HG02588 (cell line): ENCODE data around the gene ACTRT1.

Source experiments
- ATAC-seq: cut with Tn5 transposase; IDR thresholded peaks from one replicate; pipeline ENCODE4 v1.9.1; 2021; ENCODE audit warnings: mild to moderate bottlenecking, moderate library complexity; ENCODE audit not compliant: unreplicated experiment

The ACTRT1 gene

GRCh38 chrX:128052303-128052702 lies at the start of gene ACTRT1:
Gene ACTRT1 (minus strand): TSS chrX:128052403. CDS start chrX:128052206, 197 bp downstream.
- no peak for ATAC-seq

GRCh38 chrX:128078545-128078944 lies 26.3 kb upstream of the ACTRT1 start:
- no peak for ATAC-seq

- ATAC-seq, result no peak
These were observed 5.2 kb upstream of the ACTRT1 start for GRCh38 chrX:128057421-128057820.

GRCh38 chrX:128051526-128051925 lies 677 bp downstream of the ACTRT1 start:
- no peak for ATAC-seq

- no peak for ATAC-seq
These were observed 16.9 kb downstream of the ACTRT1 start for GRCh38 chrX:128035318-128035717.

DNA sequence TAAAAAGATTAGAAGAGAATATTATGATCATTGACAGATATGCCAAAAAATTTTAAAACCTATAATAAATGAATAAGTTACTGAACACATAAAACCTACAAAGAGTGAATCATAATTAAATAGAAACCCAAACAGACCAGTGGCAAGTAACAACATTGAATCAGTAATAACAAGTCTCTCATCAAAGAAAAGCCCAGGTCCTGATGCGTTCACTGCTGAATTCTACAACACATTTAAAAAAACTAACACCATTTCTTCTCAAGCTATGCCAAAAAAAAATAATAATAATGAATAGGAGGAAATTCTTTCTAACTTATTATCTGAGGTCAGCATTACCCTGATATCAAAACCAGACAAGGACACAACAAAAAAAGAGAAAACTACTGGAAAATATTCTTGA lies 30.6 kb downstream of the ACTRT1 start:
- ATAC-seq, result no peak

- ATAC-seq, result no peak
These were observed 31.5 kb downstream of the ACTRT1 start for GRCh38 chrX:128020701-128021100.

DNA sequence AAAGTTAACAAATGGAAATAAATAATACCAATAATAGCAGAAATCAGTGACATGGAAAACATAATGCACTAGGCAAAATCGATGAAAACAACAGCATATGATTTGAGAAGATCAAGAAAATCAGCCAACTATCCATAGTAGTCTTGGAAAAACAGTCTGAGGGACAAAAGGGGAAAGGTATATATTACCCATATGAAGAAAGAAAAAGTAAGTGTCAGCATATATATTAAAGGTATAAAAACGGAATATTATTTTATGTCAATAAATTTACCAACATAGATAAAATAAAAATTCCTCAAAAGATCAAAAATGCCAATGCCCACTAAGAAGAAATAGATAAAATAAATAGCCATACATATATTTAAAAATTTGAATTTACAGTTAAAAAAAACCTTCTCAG lies 33.0 kb downstream of the ACTRT1 start:
- ATAC-seq, result no peak

DNA sequence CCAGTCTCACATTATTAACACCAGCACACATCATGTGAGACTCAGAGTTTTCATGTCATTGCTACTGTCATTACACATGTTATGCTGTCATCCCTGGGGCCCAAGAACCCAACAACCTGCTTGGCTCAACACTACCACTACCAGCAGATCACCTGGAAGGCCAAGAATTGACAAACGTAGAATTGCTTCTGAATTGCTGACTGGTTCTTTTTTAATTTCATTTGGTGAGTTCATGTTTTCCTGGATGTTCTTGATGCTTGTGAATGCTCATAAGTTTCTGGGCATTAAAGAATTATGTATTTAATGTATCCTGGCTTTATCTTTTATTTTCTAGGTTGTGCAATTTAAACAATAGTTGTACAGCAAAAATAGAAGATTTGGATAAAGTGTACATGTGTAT lies 40.2 kb downstream of the ACTRT1 start:
- no peak for ATAC-seq

DNA sequence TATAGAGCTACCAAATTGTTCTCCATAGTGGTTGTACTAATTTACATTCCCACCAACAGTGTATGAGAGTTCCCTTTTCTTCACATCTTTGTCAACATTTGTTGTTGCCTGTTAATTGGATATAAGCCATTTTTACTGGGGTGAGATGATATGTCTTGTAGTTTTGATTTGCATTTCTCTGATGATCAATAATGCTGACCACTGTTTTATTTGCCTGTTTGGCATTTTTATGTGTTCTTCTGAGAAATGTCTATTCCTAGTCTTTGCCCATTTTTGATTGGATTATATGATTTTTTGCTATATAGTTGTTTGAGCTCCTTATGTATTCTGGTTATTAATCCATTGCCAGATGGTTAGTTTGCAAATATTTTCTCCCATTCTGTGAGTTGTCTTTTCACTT lies 44.3 kb downstream of the ACTRT1 start:
- ATAC-seq, result no peak
